Endodermal cell (in vitro differentiated cells): Measurements from ENCODE around the gene CPSF6. TPM values are rescaled to one million over a fixed set of nuclear protein-coding genes. Genes with fewer than 3 reads are reported as not detected.

ENCODE experiments used
- DNase-seq: peaks from one replicate; pipeline ENCODE4 v3.0.0-alpha.2; 2017
- H3K27ac ChIP-seq: 2 replicates; pipeline ENCODE4 v1.5.1; 2013; ENCODE audit warnings: mild to moderate bottlenecking, low read depth, low read length, moderate library complexity
- H3K27me3 ChIP-seq: 2 replicates; pipeline ENCODE4 v1.6.1; 2013; ENCODE audit warnings: mild to moderate bottlenecking, low read length, moderate library complexity; ENCODE audit not compliant: insufficient read depth, control insufficient read depth, poor library complexity, severe bottlenecking
- H3K36me3 ChIP-seq: 2 replicates; pipeline ENCODE4 v1.7.0; 2013; ENCODE audit warnings: mild to moderate bottlenecking, low read length, moderate library complexity; ENCODE audit not compliant: control insufficient read depth, insufficient read depth
- H3K4me1 ChIP-seq: one replicate; pipeline ENCODE4 v1.7.0; 2013; ENCODE audit warnings: low read length; ENCODE audit not compliant: control insufficient read depth, insufficient read depth
- H3K4me3 ChIP-seq: 2 replicates; pipeline ENCODE4 v1.5.1; 2013; ENCODE audit warnings: mild to moderate bottlenecking, low read length, moderate library complexity
- H3K9ac ChIP-seq: 2 replicates; pipeline ENCODE4 v1.6.1; 2013; ENCODE audit warnings: mild to moderate bottlenecking, low read length, moderate library complexity; ENCODE audit not compliant: poor library complexity, severe bottlenecking; ENCODE audit errors: extremely low read depth
- H3K9me3 ChIP-seq: 2 replicates; pipeline ENCODE4 v1.6.1; 2013; ENCODE audit warnings: mild to moderate bottlenecking, low read length, moderate library complexity; ENCODE audit not compliant: control insufficient read depth
- H3K27ac Mint-ChIP-seq: 2 replicates; pipeline ENCODE4 v1.8.0; 2020; ENCODE audit warnings: mixed read lengths
- H3K27me3 Mint-ChIP-seq: 2 replicates; pipeline ENCODE4 v1.8.0; 2021; ENCODE audit warnings: mild to moderate bottlenecking, mixed read lengths; ENCODE audit not compliant: insufficient read depth
- H3K36me3 Mint-ChIP-seq: 2 replicates; pipeline ENCODE4 v1.8.0; 2020; ENCODE audit warnings: low read depth, mixed read lengths
- H3K4me1 Mint-ChIP-seq: 2 replicates; pipeline ENCODE4 v1.8.0; 2020; ENCODE audit warnings: mixed read lengths
- H3K4me3 Mint-ChIP-seq: 2 replicates; pipeline ENCODE4 v1.8.0; 2020; ENCODE audit warnings: mild to moderate bottlenecking, moderate library complexity, mixed read lengths
- H3K9me3 Mint-ChIP-seq: 2 replicates; pipeline ENCODE4 v1.8.0; 2020; ENCODE audit warnings: mild to moderate bottlenecking, mixed read lengths
- CTCF ChIP-seq: fragments of 200-600 bp; sonication (generic); conservative IDR thresholded peaks from 2 replicates; pipeline ENCODE4 v1.5.0; 2021; ENCODE audit warnings: antibody characterized with exemption, mild to moderate bottlenecking
- WGBS, 2 experiments: methylation state at CpG; one replicate each; pipeline versions ENCODE4 v1.1.5 to v1.1.7; 2013; ENCODE audit warnings: missing lambda C conversion rate in 2 of 2, mixed read lengths in 1 of 2; ENCODE audit not compliant: insufficient coverage in 1 of 2, insufficient read length in 1 of 2; 5-methylcytosine and 5-hydroxymethylcytosine counted together
- total RNA-seq, 2 donors: library from RNA; stranded (reverse); fragmentation: NEBNext Ultra II Directional in 1 of 2; extraction: Animal tissue kit (Norgen Biotek cat#: 25700) in 1 of 2; gene quantifications; 2 replicates in 1 of 2; 3 replicates in 1 of 2; pipeline ENCODE4 v1.2.1, GENCODE V29; 2021

CPSF6 gene
- total RNA-seq, 2 donors from 2014 or later = 115 to 139 TPM

- no peak overlapping the region for H3K27ac Mint-ChIP-seq
- H3K4me1 Mint-ChIP-seq = peaks cover 16% of the 10 kb centered on the region
- no peak for TF ChIP-seq CTCF
- peaks cover 97% of the 10 kb centered on the region for H3K36me3 ChIP-seq
- H3K27me3 ChIP-seq = no peaks in the 10 kb centered on the region
- H3K4me3 Mint-ChIP-seq = no peak overlapping the region
- peaks cover 44% of the 10 kb centered on the region for H3K36me3 Mint-ChIP-seq
- WGBS, 2 experiments = 98 to 100% methylated on average over 2 to 3 of the region's 3 CpGs
- no peak for DNase-seq
- no peaks in the 10 kb centered on the region for H3K4me1 ChIP-seq
- H3K9me3 ChIP-seq = no peaks in the 10 kb centered on the region
- no peak overlapping the region for H3K27ac ChIP-seq
- no peak overlapping the region for H3K9ac ChIP-seq
- H3K27me3 Mint-ChIP-seq = no peaks in the 10 kb centered on the region
- no peak overlapping the region for H3K4me3 ChIP-seq
- H3K9me3 Mint-ChIP-seq = no peaks in the 10 kb centered on the region
These were observed 26.8 kb downstream of the CPSF6 start for GRCh38 chr12:69266036-69266635.

GRCh38 chr12:69269736-69270135 is 30.4 kb downstream of the CPSF6 start:
- Mint-ChIP-seq H3K9me3 (no peaks in the 10 kb centered on the region), H3K4me3 (no peak overlapping the region), H3K36me3 (peaks cover 25% of the 10 kb centered on the region), H3K27ac (no peak overlapping the region), H3K27me3 (no peaks in the 10 kb centered on the region), H3K4me1 (peaks cover 45% of the 10 kb centered on the region)
- no peak overlapping the region for H3K4me3 ChIP-seq
- no peak for DNase-seq
- H3K27me3 ChIP-seq = no peaks in the 10 kb centered on the region
- H3K36me3 ChIP-seq = peaks cover 95% of the 10 kb centered on the region
- H3K4me1 ChIP-seq = no peaks in the 10 kb centered on the region
- TF ChIP-seq CTCF = no peak
- no peak overlapping the region for H3K9ac ChIP-seq
- H3K27ac ChIP-seq = no peak overlapping the region
- no peaks in the 10 kb centered on the region for H3K9me3 ChIP-seq
- WGBS, 2 experiments = 80 to 87% methylated on average over 1 to 2 of the region's 2 CpGs

GRCh38 chr12:69272511-69272910 is 33.1 kb downstream of the CPSF6 start:
- peaks cover 55% of the 10 kb centered on the region for H3K4me1 Mint-ChIP-seq
- no peaks in the 10 kb centered on the region for H3K27me3 Mint-ChIP-seq
- H3K9ac ChIP-seq = no peak overlapping the region
- H3K4me3 Mint-ChIP-seq = no peak overlapping the region
- H3K4me1 ChIP-seq = peaks cover 3% of the 10 kb centered on the region
- no peaks in the 10 kb centered on the region for H3K9me3 Mint-ChIP-seq
- H3K27ac ChIP-seq = no peak overlapping the region
- no peaks in the 10 kb centered on the region for H3K9me3 ChIP-seq
- H3K36me3 Mint-ChIP-seq = peaks cover 14% of the 10 kb centered on the region
- peaks cover 67% of the 10 kb centered on the region for H3K36me3 ChIP-seq
- H3K27ac Mint-ChIP-seq = no peak overlapping the region
- H3K27me3 ChIP-seq = no peaks in the 10 kb centered on the region
- DNase-seq = no peak
- TF ChIP-seq CTCF = no peak
- 98 to 100% methylated on average over 3 to 4 of the region's 5 CpGs for WGBS, 2 experiments
- no peak overlapping the region for H3K4me3 ChIP-seq
